ENCODE measurements around the gene LRRIQ4.

Gene LRRIQ4

DNA sequence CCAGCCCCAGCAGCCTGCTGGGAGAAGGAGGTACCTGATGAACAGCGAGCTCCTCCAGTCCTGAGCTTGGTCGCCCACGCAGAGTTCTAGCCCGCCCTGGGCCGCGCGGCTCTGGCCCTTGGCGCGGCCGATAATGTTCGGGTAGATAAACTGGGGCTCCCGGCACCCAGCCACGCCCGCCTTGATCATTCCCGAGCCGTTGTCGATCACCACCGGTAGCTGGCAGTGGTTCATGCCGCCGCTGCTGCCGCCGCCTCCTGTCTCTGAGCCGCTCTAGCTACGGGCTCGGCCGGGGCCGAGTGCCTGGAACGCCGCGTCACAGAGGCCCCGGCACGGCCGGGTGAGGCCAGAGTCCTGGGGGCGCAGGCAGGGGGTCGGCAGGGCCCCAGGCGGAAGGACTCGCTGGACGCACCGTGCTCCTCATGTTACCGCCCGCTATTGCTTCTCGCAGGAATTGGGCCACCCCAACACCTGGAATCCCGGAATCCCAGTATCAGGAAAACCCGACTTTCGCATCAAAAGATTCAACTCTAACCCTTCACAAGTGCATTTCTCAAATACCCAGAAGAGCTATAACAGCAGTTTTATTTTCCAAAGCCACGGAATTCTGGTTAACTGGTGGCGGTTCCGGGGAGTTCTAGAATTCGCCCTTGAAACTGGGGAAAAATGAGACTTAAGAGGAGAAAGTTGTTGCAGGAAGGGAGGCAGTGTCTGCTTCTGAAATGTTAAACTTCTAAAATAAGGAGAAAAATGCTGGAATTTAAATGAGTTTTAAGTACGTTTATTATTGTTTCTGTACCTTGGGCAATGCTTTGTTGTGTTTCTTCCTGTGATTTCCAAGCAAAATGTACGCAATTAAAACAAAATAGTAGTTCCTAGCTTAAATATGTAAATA, 43.1 kb upstream of the LRRIQ4 start, which contains the start of gene ACTRT3:
TSS of gene ACTRT3 (minus strand) at position 275 of the 895 bp plus-strand sequence. CDS start at position 234, 41 bp downstream.
- H3K27ac ChIP-seq (ENCODE audit: low read length), result peak within 1 kb of the TSS; percentile 40
- peak within 1 kb of the TSS; percentile 79 for H3K4me2 ChIP-seq (ENCODE audit: low read length)
- H3K27me3 ChIP-seq (ENCODE audit: low read depth, low read length), result no peaks in the 10 kb centered on the region

DNA sequence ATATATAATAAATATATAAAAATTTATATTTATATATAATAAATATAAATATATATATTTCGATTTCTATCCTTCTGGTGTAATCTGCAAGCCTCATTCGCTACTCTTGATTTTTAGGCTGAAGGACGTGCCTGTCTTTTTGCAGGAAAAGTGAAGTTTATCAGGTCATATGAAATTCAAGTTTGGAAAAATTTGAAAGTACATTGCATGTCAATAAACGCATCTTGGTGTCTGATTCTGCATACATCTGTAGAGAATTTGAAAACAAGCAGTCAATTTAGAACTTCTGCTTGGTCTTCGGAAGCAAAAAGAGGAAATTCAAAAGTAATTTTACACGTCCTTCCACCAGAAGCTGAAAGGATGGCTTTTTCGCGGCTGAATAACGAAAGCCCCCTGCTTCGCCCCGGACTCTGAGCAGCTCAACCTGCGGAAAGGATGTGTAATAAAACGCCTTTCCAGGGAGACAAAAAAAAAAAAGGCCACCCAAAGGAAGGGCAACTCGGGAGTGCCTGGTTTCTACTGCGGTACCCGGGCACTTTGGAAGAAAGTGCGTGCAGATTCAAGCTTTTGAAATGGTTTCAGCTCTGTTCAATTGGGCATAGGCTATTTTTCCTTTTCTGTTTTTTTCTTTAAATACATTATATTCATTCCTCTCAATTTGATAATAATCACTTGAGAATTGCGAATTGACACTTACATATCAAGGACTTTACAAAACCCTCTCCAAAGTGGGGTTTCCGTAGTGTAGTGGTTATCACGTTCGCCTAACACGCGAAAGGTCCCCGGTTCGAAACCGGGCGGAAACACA, 41.0 kb upstream of the LRRIQ4 start:
- H3K27me3 ChIP-seq (ENCODE audit: low read depth, low read length), result no peaks in the 10 kb centered on the region
- peaks cover 8% of the 10 kb centered on the region for H3K4me1 ChIP-seq (ENCODE audit: low read length)
- peak overlapping the region; percentile 97 for H2AFZ ChIP-seq (ENCODE audit: low read depth, low read length)
- H3K9ac ChIP-seq (ENCODE audit: low read length), result peak overlapping the region; percentile 97
- H3K4me2 ChIP-seq (ENCODE audit: low read length), result peak overlapping the region; percentile 97
- H3K4me3 ChIP-seq (ENCODE audit: low read length), result peak overlapping the region; percentile 89
- peak overlapping the region; percentile 91 for H3K27ac ChIP-seq (ENCODE audit: low read length)
- 0 out of 2 replicates have a peak, but pooled peaks cover 3% of the 10 kb centered on the region for H4K20me1 ChIP-seq (ENCODE audit: insufficient read depth, low read length)
- H3K36me3 ChIP-seq (replicated peaks; ENCODE audit: low read depth, low read length), result peaks cover 16% of the 10 kb centered on the region
- peaks cover 32% of the 10 kb centered on the region for H3K79me2 ChIP-seq (ENCODE audit: low read length)
- TF ChIP-seq EZH2phosphoT487 (IDR thresholded peaks at IDR 0.05; ENCODE audit: low read depth), result no peak
- TF ChIP-seq, protein P1, sequence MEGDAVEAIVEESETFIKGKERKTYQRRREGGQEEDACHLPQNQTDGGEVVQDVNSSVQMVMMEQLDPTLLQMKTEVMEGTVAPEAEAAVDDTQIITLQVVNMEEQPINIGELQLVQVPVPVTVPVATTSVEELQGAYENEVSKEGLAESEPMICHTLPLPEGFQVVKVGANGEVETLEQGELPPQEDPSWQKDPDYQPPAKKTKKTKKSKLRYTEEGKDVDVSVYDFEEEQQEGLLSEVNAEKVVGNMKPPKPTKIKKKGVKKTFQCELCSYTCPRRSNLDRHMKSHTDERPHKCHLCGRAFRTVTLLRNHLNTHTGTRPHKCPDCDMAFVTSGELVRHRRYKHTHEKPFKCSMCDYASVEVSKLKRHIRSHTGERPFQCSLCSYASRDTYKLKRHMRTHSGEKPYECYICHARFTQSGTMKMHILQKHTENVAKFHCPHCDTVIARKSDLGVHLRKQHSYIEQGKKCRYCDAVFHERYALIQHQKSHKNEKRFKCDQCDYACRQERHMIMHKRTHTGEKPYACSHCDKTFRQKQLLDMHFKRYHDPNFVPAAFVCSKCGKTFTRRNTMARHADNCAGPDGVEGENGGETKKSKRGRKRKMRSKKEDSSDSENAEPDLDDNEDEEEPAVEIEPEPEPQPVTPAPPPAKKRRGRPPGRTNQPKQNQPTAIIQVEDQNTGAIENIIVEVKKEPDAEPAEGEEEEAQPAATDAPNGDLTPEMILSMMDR (IDR thresholded peaks at IDR 0.05; ENCODE audit: low read depth, low read length), result no peak
- H3K9me3 ChIP-seq (ENCODE audit: insufficient read depth, low read length), result no peaks in the 10 kb centered on the region

More for the DNA sequence above, 43.1 kb upstream of the LRRIQ4 start, which contains the start of gene ACTRT3:
- H3K4me1 ChIP-seq (ENCODE audit: low read length), result peaks cover 10% of the 10 kb centered on the region
- no peaks in the 10 kb centered on the region for H3K36me3 ChIP-seq (replicated peaks; ENCODE audit: low read depth, low read length)
- H3K9ac ChIP-seq (ENCODE audit: low read length), result peak within 1 kb of the TSS; percentile 65
- no peaks in the 10 kb centered on the region for H3K9me3 ChIP-seq (ENCODE audit: insufficient read depth, low read length)
- peak within 1 kb of the TSS; percentile 94 for H2AFZ ChIP-seq (ENCODE audit: low read depth, low read length)
- TF ChIP-seq, protein P1 (IDR thresholded peaks at IDR 0.05; ENCODE audit: low read depth, low read length), result no peak
- TF ChIP-seq EZH2phosphoT487 (IDR thresholded peaks at IDR 0.05; ENCODE audit: low read depth), result no peak
- 0 out of 2 replicates have a peak, but pooled peaks cover 3% of the 10 kb centered on the region for H4K20me1 ChIP-seq (ENCODE audit: insufficient read depth, low read length)
- H3K79me2 ChIP-seq (ENCODE audit: low read length), result peaks cover 13% of the 10 kb centered on the region
- H3K4me3 ChIP-seq (ENCODE audit: low read length), result peak within 1 kb of the TSS; percentile 80

DNA sequence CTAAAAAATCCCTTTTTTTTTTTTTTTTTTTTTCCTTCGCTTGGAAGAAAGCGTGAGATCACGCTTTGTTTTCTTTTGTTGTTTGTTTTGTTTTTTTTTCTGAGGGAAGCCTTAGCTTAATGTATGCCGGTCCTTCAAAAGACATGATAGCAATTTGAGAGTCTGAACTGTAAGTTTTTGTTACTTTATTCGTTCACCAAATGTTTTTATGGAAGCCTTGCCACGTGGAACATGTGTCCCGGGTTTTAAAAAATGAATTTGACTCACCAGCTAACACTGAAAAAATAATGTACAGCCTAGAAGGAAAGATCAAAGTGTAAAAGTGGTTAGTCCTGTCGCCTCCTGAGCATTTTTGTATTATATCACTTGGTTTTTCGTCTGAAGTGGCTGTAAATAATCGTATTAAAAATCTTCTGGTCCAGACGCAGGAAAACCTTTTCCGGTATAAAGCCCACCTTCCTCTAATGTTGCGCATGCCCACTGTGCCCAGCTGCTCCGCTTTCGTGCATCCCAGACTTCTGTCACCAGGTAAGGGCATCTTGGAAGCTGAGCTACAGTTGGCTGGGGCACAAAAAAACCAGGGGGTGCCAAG, 40.3 kb upstream of the LRRIQ4 start:
- Histone ChIP-seq H3K4me2 (ENCODE audit: low read length) (peak overlapping the region; percentile 97), H3K4me1 (ENCODE audit: low read length) (peaks cover 8% of the 10 kb centered on the region), H3K27me3 (ENCODE audit: low read depth, low read length) (no peaks in the 10 kb centered on the region), H3K27ac (ENCODE audit: low read length) (peak overlapping the region; percentile 91), H3K9me3 (ENCODE audit: insufficient read depth, low read length) (no peaks in the 10 kb centered on the region), H3K9ac (ENCODE audit: low read length) (peak overlapping the region; percentile 97), H3K79me2 (ENCODE audit: low read length) (peaks cover 36% of the 10 kb centered on the region), H4K20me1 (ENCODE audit: insufficient read depth, low read length) (0 out of 2 replicates have a peak, but pooled peaks cover 3% of the 10 kb centered on the region), H3K4me3 (ENCODE audit: low read length) (peak overlapping the region; percentile 89), H2AFZ (ENCODE audit: low read depth, low read length) (peak overlapping the region; percentile 75), H3K36me3 (replicated peaks; ENCODE audit: low read depth, low read length) (peaks cover 22% of the 10 kb centered on the region)
- TF ChIP-seq EZH2phosphoT487 (IDR thresholded peaks at IDR 0.05; ENCODE audit: low read depth), result no peak
- TF ChIP-seq, protein P1 (IDR thresholded peaks at IDR 0.05; ENCODE audit: low read depth, low read length), result no peak
